GM18868 (cell line): ENCODE data around the gene ARHGAP32.

ENCODE experiments used
- ATAC-seq: cut with Tn5 transposase; IDR thresholded peaks from one replicate; pipeline ENCODE4 v1.9.1; 2021; ENCODE audit warnings: mild to moderate bottlenecking, moderate library complexity; ENCODE audit not compliant: unreplicated experiment

Gene ARHGAP32

GRCh38 chr11:129117595-129118350 is 74.4 kb downstream of the ARHGAP32 start:
- peak; percentile 72 for ATAC-seq

- ATAC-seq: no peak
These were observed 76.2 kb downstream of the ARHGAP32 start for GRCh38 chr11:129115652-129116586.

DNA sequence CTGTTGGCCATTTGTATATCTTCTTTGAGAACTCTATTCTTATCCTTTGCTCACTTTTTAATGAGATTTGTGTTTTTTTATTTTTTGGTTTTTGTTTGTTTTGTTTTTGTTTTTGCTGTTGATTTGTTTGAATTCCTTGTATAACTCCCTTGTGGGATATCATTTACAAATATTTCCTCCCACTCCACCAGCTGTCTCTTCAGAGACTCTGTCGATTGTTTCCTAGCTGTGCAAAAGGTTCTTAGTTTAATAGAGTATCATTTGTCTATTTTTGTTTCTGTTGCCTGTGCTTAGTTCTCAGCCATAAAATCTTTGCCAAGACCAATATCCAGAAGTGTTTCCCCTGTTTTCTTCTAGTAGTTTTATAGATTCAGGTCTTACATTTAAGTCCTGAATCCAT is 82.4 kb downstream of the ARHGAP32 start:
- no peak for ATAC-seq

DNA sequence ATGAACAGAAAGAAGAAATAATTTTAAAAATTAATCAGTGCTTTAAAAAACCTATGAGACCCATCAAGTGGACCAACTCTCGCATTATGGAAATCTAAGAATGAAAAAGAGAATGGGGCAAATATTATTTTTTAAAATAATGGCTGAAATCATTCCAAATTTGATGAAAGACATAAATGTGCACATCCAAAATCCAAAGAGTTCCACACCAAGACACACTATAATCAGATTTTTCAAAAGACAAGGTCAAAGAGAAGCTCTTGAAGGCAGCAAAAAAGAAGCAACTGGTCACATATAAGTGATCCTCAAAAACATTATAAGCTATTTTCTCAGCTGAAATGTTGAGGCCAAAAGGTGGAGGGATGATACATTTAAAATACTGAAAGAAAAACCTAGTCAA is 85.3 kb downstream of the ARHGAP32 start:
- no peak for ATAC-seq

DNA sequence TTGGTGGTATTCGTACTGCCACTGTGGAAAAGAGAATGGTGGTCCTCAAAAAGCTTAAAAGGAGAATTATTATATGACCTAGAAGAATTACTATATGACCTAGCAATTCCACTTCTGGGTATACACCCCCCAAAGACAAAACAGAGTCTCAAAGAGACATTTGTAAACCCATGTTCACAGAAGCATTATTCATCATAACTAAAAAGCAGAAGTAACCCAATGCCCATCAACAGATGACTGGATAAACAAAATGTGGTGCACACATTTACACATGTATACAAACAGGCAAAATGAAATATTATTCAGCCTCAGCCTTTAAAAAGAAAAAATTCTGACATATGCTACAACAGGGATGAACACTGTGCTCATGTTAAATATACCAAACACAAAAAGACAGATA is 89.4 kb downstream of the ARHGAP32 start:
- no peak for ATAC-seq

GRCh38 chr11:129102225-129102624 is 89.9 kb downstream of the ARHGAP32 start:
- no peak for ATAC-seq

DNA sequence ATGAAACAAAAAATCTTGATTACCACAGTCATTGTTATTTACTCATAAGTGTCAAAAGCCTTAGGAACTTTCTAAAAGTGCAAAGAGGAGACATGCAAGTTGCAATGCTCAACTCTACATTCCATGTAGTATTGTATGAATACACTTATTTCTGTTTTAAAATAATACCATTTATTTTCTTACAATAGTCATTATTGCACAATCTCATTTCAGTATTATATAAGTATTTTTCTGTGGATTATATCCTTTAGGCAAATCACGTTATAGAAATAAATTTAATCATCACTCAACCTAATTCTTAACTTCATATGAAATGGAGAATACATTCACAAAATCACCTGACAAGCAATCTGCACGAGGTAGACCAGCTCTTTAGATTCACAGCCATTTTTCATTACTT is 98.8 kb downstream of the ARHGAP32 start:
- no peak for ATAC-seq

DNA sequence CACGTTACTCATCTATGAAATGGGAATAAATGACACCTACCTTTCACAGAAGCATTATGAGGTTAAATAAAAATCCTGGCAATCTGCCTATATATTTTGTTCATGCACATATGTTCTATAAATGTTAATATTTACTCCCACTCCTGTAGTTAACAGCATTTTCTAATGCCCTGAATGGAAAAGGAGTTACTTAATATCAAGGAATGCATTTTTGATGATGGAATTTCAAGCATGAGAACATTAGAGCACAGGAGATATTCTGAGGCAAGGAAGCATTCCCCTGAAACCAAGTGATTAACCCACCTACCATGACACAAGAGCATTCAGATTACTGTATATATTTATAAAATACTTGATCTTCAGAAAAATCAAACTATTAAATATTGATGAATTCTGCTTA is 102.1 kb downstream of the ARHGAP32 start:
- no peak for ATAC-seq

- ATAC-seq: no peak
These were observed 102.8 kb downstream of the ARHGAP32 start for GRCh38 chr11:129089279-129089678.

- ATAC-seq: no peak
These were observed 105.1 kb downstream of the ARHGAP32 start for GRCh38 chr11:129086976-129087375.

GRCh38 chr11:129077191-129077590 is 114.9 kb downstream of the ARHGAP32 start:
- no peak for ATAC-seq

GRCh38 chr11:129075757-129076156 is 116.4 kb downstream of the ARHGAP32 start:
- ATAC-seq: no peak

DNA sequence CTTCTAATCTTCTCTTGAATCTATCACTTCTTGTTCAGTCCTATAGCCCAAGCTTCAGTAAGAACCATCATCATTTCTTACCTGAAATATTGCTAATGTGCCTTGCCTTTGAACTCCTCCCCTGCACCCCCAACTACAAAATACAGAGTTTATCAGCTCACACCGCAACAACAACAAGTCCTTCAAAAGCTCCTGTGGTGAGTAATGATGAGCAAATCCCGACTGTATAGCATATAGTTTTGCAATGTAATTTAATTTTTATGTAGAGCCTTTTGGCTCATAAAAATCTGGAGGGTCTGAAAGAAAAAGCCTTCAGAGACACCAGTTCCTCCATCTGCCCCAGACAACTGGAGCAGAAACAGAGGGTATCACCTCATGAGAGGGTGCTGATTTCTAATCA is 124.7 kb downstream of the ARHGAP32 start:
- no peak for ATAC-seq

- ATAC-seq: no peak
These were observed 125.9 kb downstream of the ARHGAP32 start for GRCh38 chr11:129066229-129066628.

- ATAC-seq: no peak
These were observed 129.0 kb downstream of the ARHGAP32 start for GRCh38 chr11:129063118-129063517.

GRCh38 chr11:129061492-129062230 is 130.5 kb downstream of the ARHGAP32 start:
- ATAC-seq: no peak

DNA sequence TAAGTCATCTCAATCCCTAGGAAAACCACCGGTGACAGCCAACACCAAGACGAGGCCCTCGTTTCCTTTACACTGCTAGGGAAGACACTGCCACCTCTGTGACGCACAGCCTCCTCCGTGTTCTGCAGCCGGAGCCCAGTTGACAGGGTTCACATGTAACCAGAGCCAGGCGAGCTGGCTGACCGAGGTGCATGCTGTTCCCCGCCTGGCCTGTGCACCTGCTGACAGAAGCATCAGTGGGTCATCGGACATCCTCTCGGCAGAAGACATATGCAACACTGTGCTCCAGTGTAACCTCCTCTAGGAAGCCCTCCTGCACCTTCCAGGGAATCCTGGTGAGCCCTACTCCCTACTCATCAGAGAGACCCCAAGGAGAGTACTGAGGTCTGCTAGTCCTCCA is 135.2 kb downstream of the ARHGAP32 start:
- no peak for ATAC-seq

DNA sequence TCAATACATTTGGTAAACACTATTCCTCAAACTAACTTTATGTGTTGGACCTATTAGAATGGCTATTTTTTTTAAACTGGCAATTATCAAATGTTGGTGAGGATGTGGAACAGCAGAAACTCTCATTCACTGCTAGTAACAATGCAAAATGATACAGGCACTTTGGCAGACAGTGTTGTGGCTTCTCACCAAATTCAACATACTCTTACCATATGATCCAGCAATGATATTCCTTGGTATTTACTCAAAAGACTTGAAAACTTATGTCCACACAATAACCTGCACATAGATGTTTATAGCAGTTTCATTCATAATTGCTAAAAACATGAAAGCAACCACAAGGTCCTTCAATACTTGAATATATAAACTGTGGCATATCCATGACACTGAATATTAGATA is 136.9 kb downstream of the ARHGAP32 start:
- ATAC-seq: no peak

GRCh38 chr11:129048911-129049310 is 143.2 kb downstream of the ARHGAP32 start:
- no peak for ATAC-seq

DNA sequence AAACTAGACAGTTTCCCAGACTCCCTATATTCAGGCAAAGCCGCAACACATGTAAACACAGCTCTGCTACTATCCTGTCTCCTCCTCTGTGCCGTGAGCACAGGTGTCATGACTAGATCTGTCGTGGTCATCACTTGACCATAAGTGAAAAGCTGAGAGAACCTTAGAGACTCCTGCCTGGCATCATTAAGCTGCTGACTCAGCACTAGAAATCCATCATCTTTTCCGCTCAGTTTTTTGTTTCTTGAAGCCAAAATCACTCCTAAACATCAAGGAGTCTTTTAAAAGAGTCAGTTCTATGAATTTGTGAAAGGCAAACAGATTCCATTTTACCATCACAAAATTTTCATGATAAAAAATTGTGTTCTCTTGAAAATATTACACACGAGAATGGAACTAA is 147.0 kb downstream of the ARHGAP32 start:
- no peak for ATAC-seq

GRCh38 chr11:129042503-129042902 is 149.6 kb downstream of the ARHGAP32 start:
- no peak for ATAC-seq
